ENCODE data around the gene NEDD4. TPM values are rescaled to one million over a fixed set of nuclear protein-coding genes. Genes with fewer than 3 reads are reported as not detected.

The NEDD4 gene
- polyA plus RNA-seq, 1 donor from 2014 or later, result 1.6 TPM

DNA sequence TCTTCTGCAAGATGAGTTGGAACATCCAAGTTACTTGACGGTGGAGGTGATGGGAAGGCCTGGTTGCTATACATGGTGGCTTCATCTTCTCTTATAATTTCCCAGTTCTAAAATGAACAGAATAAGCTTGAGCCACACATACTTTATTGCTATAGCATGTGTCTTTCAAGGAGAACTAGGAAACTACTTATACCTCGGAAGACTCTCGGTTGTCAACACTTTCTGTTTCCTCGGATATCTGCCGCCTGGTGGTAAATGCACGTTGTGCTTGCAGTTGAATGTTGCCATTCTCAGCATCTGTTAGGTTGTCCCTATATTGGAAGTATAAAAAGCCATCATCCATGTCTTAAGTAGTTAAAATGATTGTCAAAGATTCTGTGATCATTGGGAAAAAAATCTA lies 132.9 kb downstream of the NEDD4 start:
- no peak overlapping the region for H3K4me2 ChIP-seq (ENCODE audit: low read length)
- H3K27ac ChIP-seq (ENCODE audit: low read length), result no peak overlapping the region
- no peaks in the 10 kb centered on the region for H4K20me1 ChIP-seq (ENCODE audit: insufficient read depth)
- TF ChIP-seq SMC3 (conservative IDR thresholded peaks at IDR 0.05; ENCODE audit: poor library complexity) (no peak), POLR2AphosphoS5 (IDR thresholded peaks at IDR 0.05) (no peak), TAF1 (IDR thresholded peaks at IDR 0.05; ENCODE audit: low read depth) (no peak)
- TF ChIP-seq, protein P1, sequence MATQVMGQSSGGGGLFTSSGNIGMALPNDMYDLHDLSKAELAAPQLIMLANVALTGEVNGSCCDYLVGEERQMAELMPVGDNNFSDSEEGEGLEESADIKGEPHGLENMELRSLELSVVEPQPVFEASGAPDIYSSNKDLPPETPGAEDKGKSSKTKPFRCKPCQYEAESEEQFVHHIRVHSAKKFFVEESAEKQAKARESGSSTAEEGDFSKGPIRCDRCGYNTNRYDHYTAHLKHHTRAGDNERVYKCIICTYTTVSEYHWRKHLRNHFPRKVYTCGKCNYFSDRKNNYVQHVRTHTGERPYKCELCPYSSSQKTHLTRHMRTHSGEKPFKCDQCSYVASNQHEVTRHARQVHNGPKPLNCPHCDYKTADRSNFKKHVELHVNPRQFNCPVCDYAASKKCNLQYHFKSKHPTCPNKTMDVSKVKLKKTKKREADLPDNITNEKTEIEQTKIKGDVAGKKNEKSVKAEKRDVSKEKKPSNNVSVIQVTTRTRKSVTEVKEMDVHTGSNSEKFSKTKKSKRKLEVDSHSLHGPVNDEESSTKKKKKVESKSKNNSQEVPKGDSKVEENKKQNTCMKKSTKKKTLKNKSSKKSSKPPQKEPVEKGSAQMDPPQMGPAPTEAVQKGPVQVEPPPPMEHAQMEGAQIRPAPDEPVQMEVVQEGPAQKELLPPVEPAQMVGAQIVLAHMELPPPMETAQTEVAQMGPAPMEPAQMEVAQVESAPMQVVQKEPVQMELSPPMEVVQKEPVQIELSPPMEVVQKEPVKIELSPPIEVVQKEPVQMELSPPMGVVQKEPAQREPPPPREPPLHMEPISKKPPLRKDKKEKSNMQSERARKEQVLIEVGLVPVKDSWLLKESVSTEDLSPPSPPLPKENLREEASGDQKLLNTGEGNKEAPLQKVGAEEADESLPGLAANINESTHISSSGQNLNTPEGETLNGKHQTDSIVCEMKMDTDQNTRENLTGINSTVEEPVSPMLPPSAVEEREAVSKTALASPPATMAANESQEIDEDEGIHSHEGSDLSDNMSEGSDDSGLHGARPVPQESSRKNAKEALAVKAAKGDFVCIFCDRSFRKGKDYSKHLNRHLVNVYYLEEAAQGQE (IDR thresholded peaks at IDR 0.05; ENCODE audit: borderline replicate concordance), result no peak
- H3K9ac ChIP-seq (ENCODE audit: low read length), result no peak overlapping the region
- H3K79me2 ChIP-seq (replicated peaks; ENCODE audit: insufficient read depth, low read length), result no peaks in the 10 kb centered on the region
- H2AFZ ChIP-seq (ENCODE audit: low read depth, low read length), result no peak overlapping the region
- no peak overlapping the region for H3K4me3 ChIP-seq (ENCODE audit: low read length)
- H3K9me2 ChIP-seq (ENCODE audit: insufficient read depth, low read length), result no peaks in the 10 kb centered on the region
- H3K36me3 ChIP-seq (ENCODE audit: insufficient read depth, low read length), result no peaks in the 10 kb centered on the region
- no peaks in the 10 kb centered on the region for H3K9me3 ChIP-seq (ENCODE audit: low read length)
- no peaks in the 10 kb centered on the region for H3F3A ChIP-seq (ENCODE audit: insufficient read depth, low read length, poor library complexity, severe bottlenecking)
- no peaks in the 10 kb centered on the region for H3K27me3 ChIP-seq (ENCODE audit: insufficient read depth, low read depth, low read length)

DNA sequence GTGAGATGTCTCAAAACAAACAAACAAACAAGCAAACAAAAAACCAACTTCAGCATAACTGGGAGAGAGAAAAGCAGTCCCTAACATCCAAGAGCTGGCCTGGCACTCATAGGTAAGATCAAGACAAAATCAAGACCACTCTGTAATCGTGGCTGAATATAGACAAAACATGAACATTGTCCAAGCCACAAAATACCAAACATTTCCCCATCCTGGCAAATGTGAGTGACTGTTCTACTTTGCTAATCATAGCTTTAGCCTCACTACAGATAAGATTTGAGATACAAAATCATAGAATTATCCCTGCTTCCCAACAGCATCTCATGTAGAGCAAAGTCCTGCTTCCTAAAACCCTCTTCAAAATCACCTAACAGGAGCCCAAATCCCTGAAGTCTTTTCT lies 133.7 kb downstream of the NEDD4 start:
- no peak overlapping the region for H3K4me3 ChIP-seq (ENCODE audit: low read length)
- no peaks in the 10 kb centered on the region for H3K27me3 ChIP-seq (ENCODE audit: insufficient read depth, low read depth, low read length)
- no peak overlapping the region for H3K9ac ChIP-seq (ENCODE audit: low read length)
- H2AFZ ChIP-seq (ENCODE audit: low read depth, low read length), result no peak overlapping the region
- H3K79me2 ChIP-seq (replicated peaks; ENCODE audit: insufficient read depth, low read length), result no peaks in the 10 kb centered on the region
- TF ChIP-seq, protein P1 (IDR thresholded peaks at IDR 0.05; ENCODE audit: borderline replicate concordance), result no peak
- TF ChIP-seq MXI1 (conservative IDR thresholded peaks at IDR 0.05; ENCODE audit: poor library complexity, severe bottlenecking) (no peak), EP300 (conservative IDR thresholded peaks at IDR 0.05; ENCODE audit: poor library complexity, severe bottlenecking) (no peak), SMC3 (conservative IDR thresholded peaks at IDR 0.05; ENCODE audit: poor library complexity) (no peak), CTCF (IDR thresholded peaks at IDR 0.05; ENCODE audit: poor library complexity, severe bottlenecking) (no peak), RAD21 (conservative IDR thresholded peaks at IDR 0.05) (no peak), POLR2AphosphoS5 (IDR thresholded peaks at IDR 0.05) (no peak), EZH2 (IDR thresholded peaks at IDR 0.05; ENCODE audit: borderline replicate concordance, insufficient read depth, low read length, poor library complexity, severe bottlenecking) (no peak), TAF1 (IDR thresholded peaks at IDR 0.05; ENCODE audit: low read depth) (no peak)
- no peaks in the 10 kb centered on the region for H3K9me3 ChIP-seq (ENCODE audit: low read length)
- no peak overlapping the region for H3K27ac ChIP-seq (ENCODE audit: low read length)
- H3K36me3 ChIP-seq (ENCODE audit: insufficient read depth, low read length), result no peaks in the 10 kb centered on the region
- no peaks in the 10 kb centered on the region for H4K20me1 ChIP-seq (ENCODE audit: insufficient read depth)
- no peaks in the 10 kb centered on the region for H3F3A ChIP-seq (ENCODE audit: insufficient read depth, low read length, poor library complexity, severe bottlenecking)
- no peak overlapping the region for H3K4me2 ChIP-seq (ENCODE audit: low read length)
- no peaks in the 10 kb centered on the region for H3K9me2 ChIP-seq (ENCODE audit: insufficient read depth, low read length)

All from neural cell (in vitro differentiated cells).